HCT116 (cell line): ENCODE data around the gene ERAP2. TPM values are rescaled to one million over a fixed set of nuclear protein-coding genes. Genes with fewer than 3 reads are reported as not detected.

Experiments
- ATAC-seq: fragments of 200-7000 bp; cut with Tn5 transposase; 2 replicates; pipeline ENCODE4 v1.9.1; 2020; ENCODE audit warnings: mild to moderate bottlenecking, moderate library complexity
- BruUV-seq: library from RNA; stranded (reverse); fragments of 400-500 nt; replicated peaks from 2 replicates; lab custom pipeline; 2021; lab: Mats Ljungman, UMichigan
- CTCF ChIA-PET: fragments of 300-600 bp; sonication (Branson Sonifier 250); formaldehyde crosslinking; loops from one replicate; lab custom pipeline; 2021; ENCODE audit warnings: antibody characterized with exemption; lab: Charles Lee
- POLR2A ChIA-PET: fragments of 300-600, 350-600 bp; sonication (Branson Sonifier 250); formaldehyde crosslinking; loops from one replicate; lab custom pipeline; 2021; ENCODE audit warnings: antibody characterized with exemption; lab: Charles Lee
- RAD21 ChIA-PET, 2 experiments: fragments of 300-600 bp; sonication (Branson Sonifier 250); formaldehyde crosslinking; loops; one replicate each; lab custom pipeline; 2023; ENCODE audit warnings: low total read pairs in 2 of 2; ENCODE audit not compliant: uncharacterized antibody in 2 of 2, unreplicated experiment in 2 of 2, low non-redundant PET in 1 of 2; lab: Charles Lee
- DNase-seq: peaks from one replicate; pipeline ENCODE4 v3.0.0-alpha.2; 2010; ENCODE audit warnings: low read depth, low spot score
- H2AFZ ChIP-seq: fragments of 200-600 bp; shearing (Covaris generic), sonication (generic); 2 replicates; pipeline ENCODE4 v1.6.1; 2017; ENCODE audit warnings: low read depth, mixed run types, mixed read lengths, antibody characterized with exemption, low read length; ENCODE audit not compliant: poor library complexity, severe bottlenecking
- H3K27ac ChIP-seq: 2 replicates; pipeline ENCODE4 v1.5.1; 2012; ENCODE audit warnings: low read depth, low read length
- H3K27me3 ChIP-seq: fragments of 200-600 bp; sonication (generic); 2 replicates; pipeline ENCODE4 v1.6.1; 2016; ENCODE audit warnings: mixed run types, low read length, mixed read lengths; ENCODE audit not compliant: insufficient read depth
- H3K36me3 ChIP-seq, 2 experiments: fragments of 200-500 bp in 1 of 2; fragments of 200-600 bp in 1 of 2; sonication (Bioruptor generic) in 1 of 2; sonication (generic) in 1 of 2; 2 replicates each; pipeline versions ENCODE4 v1.5.1 to v1.6.1; 2014 to 2016; ENCODE audit warnings: low read length in 2 of 2, inconsistent platforms in 1 of 2, mixed read lengths in 1 of 2, mixed run types in 1 of 2; ENCODE audit not compliant: insufficient read depth in 2 of 2, control insufficient read depth in 1 of 2
- H3K4me1 ChIP-seq, 2 experiments: fragments of 200-600 bp in 1 of 2; sonication (generic) in 1 of 2; 2 replicates each; pipeline versions ENCODE4 v1.5.1 to v1.6.1; 2012 to 2017; ENCODE audit warnings: low read length in 2 of 2, inconsistent platforms in 1 of 2, mild to moderate bottlenecking in 1 of 2, mixed read lengths in 1 of 2, mixed run types in 1 of 2, moderate library complexity in 1 of 2; ENCODE audit not compliant: insufficient read depth in 2 of 2, control insufficient read depth in 1 of 2
- H3K4me2 ChIP-seq: fragments of 200-600 bp; sonication (generic); 2 replicates; pipeline ENCODE4 v1.6.1; 2017; ENCODE audit warnings: mixed run types, low read length, mixed read lengths
- H3K4me3 ChIP-seq, 2 experiments: fragments of 200-600 bp in 1 of 2; sonication (generic) in 1 of 2; replicated peaks in 1 of 2; 2 replicates each; pipeline ENCODE4 v1.5.1; 2011 to 2016; ENCODE audit warnings: low read length in 2 of 2, control low read depth in 1 of 2, low read depth in 1 of 2, mild to moderate bottlenecking in 1 of 2, mixed read lengths in 1 of 2, mixed run types in 1 of 2
- H3K79me2 ChIP-seq: fragments of 200-600 bp; sonication (generic); 2 replicates; pipeline ENCODE4 v1.6.1; 2017; ENCODE audit warnings: mild to moderate bottlenecking, mixed run types, low read length, moderate library complexity, mixed read lengths; ENCODE audit not compliant: insufficient read depth
- H3K9ac ChIP-seq: fragments of 200-600 bp; sonication (generic); 2 replicates; pipeline ENCODE4 v1.6.1; 2016; ENCODE audit warnings: low read length, mixed read lengths
- H3K9me2 ChIP-seq: fragments of 200-600 bp; sonication (generic), shearing (Covaris generic); 2 replicates; pipeline ENCODE4 v1.6.1; 2017; ENCODE audit warnings: mixed run types, mild to moderate bottlenecking, moderate library complexity; ENCODE audit not compliant: insufficient read depth
- H3K9me3 ChIP-seq, 2 experiments: fragments of 200-500 bp in 1 of 2; fragments of 200-600 bp in 1 of 2; sonication (Bioruptor generic) in 1 of 2; sonication (generic) in 1 of 2; 2 replicates each; pipeline ENCODE4 v1.6.1; 2014 to 2017; ENCODE audit warnings: low read length in 2 of 2, mixed read lengths in 2 of 2, inconsistent platforms in 1 of 2, low read depth in 1 of 2, mild to moderate bottlenecking in 1 of 2, mixed run types in 1 of 2, moderate library complexity in 1 of 2; ENCODE audit not compliant: control insufficient read depth in 1 of 2, insufficient read depth in 1 of 2
- H4K20me1 ChIP-seq: fragments of 200-600 bp; sonication (generic), shearing (Covaris generic); 2 replicates; pipeline ENCODE4 v1.6.1; 2017; ENCODE audit warnings: mixed run types, mild to moderate bottlenecking, moderate library complexity; ENCODE audit not compliant: insufficient read depth
- CBX3 ChIP-seq: IDR thresholded peaks from 2 replicates; pipeline ENCODE4 v1.6.1; 2012; ENCODE audit warnings: low read depth
- CEBPB ChIP-seq: IDR thresholded peaks from 2 replicates; pipeline ENCODE4 v1.6.1; 2012; ENCODE audit warnings: low read depth
- CTCF ChIP-seq, 3 experiments: fragments of 200-600 bp in 1 of 3; sonication (generic) in 1 of 3; IDR thresholded peaks in 2 of 3; conservative IDR thresholded peaks in 1 of 3; 2 replicates each; pipeline ENCODE4 v1.5.1; 2012 to 2017; ENCODE audit warnings: low read depth in 2 of 3, low read length in 2 of 3, antibody characterized with exemption in 1 of 3, borderline replicate concordance in 1 of 3, control low read depth in 1 of 3, mild to moderate bottlenecking in 1 of 3, mixed read lengths in 1 of 3, mixed run types in 1 of 3, moderate library complexity in 1 of 3; ENCODE audit not compliant: insufficient read depth in 1 of 3
- EGR1 ChIP-seq: IDR thresholded peaks from 2 replicates; pipeline ENCODE4 v1.6.1; 2012; ENCODE audit warnings: low read depth
- EZH2 ChIP-seq: fragments of 200-600 bp; sonication (generic); IDR thresholded peaks from 2 replicates; pipeline ENCODE4 v1.6.1; 2017; ENCODE audit warnings: antibody characterized with exemption, mixed run types
- JUND ChIP-seq: IDR thresholded peaks from 2 replicates; pipeline ENCODE4 v1.6.1; 2012
- POLR2A ChIP-seq: IDR thresholded peaks from 2 replicates; pipeline ENCODE4 v1.7.0; 2011; ENCODE audit warnings: borderline replicate concordance; ENCODE audit not compliant: insufficient read depth, insufficient read length; ENCODE audit errors: extremely low read depth
- RAD21 ChIP-seq: IDR thresholded peaks from 2 replicates; pipeline ENCODE4 v1.6.1; 2012; ENCODE audit warnings: low read depth, mild to moderate bottlenecking
- REST ChIP-seq: IDR thresholded peaks from 2 replicates; pipeline ENCODE4 v1.6.1; 2012; ENCODE audit warnings: low read depth
- TCF7L2 ChIP-seq: IDR thresholded peaks from 2 replicates; pipeline ENCODE4 v1.7.0; 2011; ENCODE audit warnings: borderline replicate concordance, inconsistent platforms; ENCODE audit not compliant: insufficient read depth, insufficient read length; ENCODE audit errors: extremely low read depth
- ZFX ChIP-seq: fragments of 450-650 bp; IDR thresholded peaks from 2 replicates; pipeline ENCODE4 v1.6.1; 2017
- ZNF274 ChIP-seq: fragments of 200-500 bp; sonication (Bioruptor generic); IDR thresholded peaks from 2 replicates; pipeline ENCODE4 v1.6.1; 2014; ENCODE audit warnings: mild to moderate bottlenecking, low read depth, low read length, inconsistent platforms
- intact Hi-C: fragments of 100-400 bp; cut with micrococcal nuclease; formaldehyde crosslinking; loops from 2 replicates; pipeline ENCODE4 v1.10.0; 2022
- total RNA-seq: library from RNA; stranded (reverse); gene quantifications from one replicate; pipeline ENCODE4 v1.2.1, GENCODE V29; 2021; ENCODE audit not compliant: unreplicated experiment

Gene ERAP2
- total RNA-seq, 1 experiment from 2014 or later, result 2.2 TPM

GRCh38 chr5:96881511-96882115 is 5.3 kb downstream of the ERAP2 start (continued):
- TF ChIP-seq CTCF (IDR thresholded peaks at IDR 0.05 in 2 of 3, conservative IDR thresholded peaks at IDR 0.05 in 1 of 3; ENCODE audit: borderline replicate concordance in 1 of 3, insufficient read depth in 1 of 3, low read depth in 2 of 3, low read length in 2 of 3), result no peak

GRCh38 chr5:96883871-96884270 is 7.6 kb downstream of the ERAP2 start:
- ChIA-PET POLR2A (no interaction called here), RAD21 (no interaction called here), CTCF (no interaction called here)
- Histone ChIP-seq H2AFZ (no peak overlapping the region), H3K27me3 (no peaks in the 10 kb centered on the region), H3K9me3 (no peaks in the 10 kb centered on the region), H3K79me2 (no peaks in the 10 kb centered on the region), H3K4me2 (no peak overlapping the region), H3K27ac (no peak overlapping the region), H4K20me1 (no peaks in the 10 kb centered on the region), H3K4me3 (no peak overlapping the region), H3K36me3 (no peaks in the 10 kb centered on the region), H3K4me1 (peaks cover 2 to 22% of the 10 kb centered on the region in 2 experiments; a peak in 2 of 4 replicates), H3K9me2 (no peaks in the 10 kb centered on the region), H3K9ac (no peak overlapping the region)
- BruUV-seq, result no TSS peak
- intact Hi-C loops, result no loop called here
- TF ChIP-seq EGR1 (no peak), CEBPB (no peak), POLR2A (no peak), RAD21 (no peak), ZFX (no peak), EZH2 (no peak), CTCF (IDR thresholded peaks at IDR 0.05 in 2 of 3, conservative IDR thresholded peaks at IDR 0.05 in 1 of 3; ENCODE audit: borderline replicate concordance in 1 of 3, insufficient read depth in 1 of 3, low read depth in 2 of 3, low read length in 2 of 3) (no peak), ZNF274 (no peak), JUND (no peak), CBX3 (no peak), TCF7L2 (no peak), REST (no peak)
- DNase-seq, result no peak
- ATAC-seq, result no peak
